HG02571 (cell line): ENCODE measurements around the gene TRRAP.
"Not testable (repeated sequence)": the region's sequence is repeated elsewhere in the genome, so short reads cannot be mapped to it uniquely, and the experiment has no call there.

Source experiments
- ATAC-seq: cut with Tn5 transposase; IDR thresholded peaks from one replicate; pipeline ENCODE4 v1.9.1; 2021; ENCODE audit warnings: mild to moderate bottlenecking, moderate library complexity; ENCODE audit not compliant: unreplicated experiment

Gene TRRAP

GRCh38 chr7:98878365-98879197, at the start of gene TRRAP:
Gene TRRAP, plus strand, starts transcription at chr7:98878532. Its CDS starts 2,619 bp downstream, at chr7:98881151.
- peak; percentile 64 for ATAC-seq

DNA sequence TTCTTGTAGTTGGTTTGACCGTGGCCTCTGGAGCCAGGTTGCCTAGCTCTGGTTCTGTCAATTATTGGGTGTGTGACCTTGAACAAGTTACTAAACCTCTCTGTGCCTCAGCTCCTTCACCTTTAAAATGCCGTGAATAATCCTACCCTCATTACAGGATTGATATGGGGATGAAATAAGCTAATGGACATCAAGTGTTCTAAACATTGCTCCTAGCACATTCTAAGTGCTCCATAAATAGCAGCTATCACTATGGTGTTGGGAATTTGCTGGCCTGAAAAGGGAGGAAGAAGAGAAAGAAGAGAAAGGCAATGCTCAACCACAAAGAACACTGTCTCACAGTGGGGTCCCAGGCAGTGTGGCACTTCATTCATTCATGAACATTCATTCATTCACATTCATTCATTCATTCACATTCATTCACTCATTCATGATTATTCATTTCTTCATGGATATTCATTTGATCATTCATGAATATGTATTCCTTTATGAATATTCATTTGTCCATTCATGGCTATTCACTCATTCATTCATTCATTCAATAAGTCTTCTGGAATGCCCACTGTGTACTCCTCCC, 47.3 kb upstream of the TRRAP start:
- no peak for ATAC-seq

DNA sequence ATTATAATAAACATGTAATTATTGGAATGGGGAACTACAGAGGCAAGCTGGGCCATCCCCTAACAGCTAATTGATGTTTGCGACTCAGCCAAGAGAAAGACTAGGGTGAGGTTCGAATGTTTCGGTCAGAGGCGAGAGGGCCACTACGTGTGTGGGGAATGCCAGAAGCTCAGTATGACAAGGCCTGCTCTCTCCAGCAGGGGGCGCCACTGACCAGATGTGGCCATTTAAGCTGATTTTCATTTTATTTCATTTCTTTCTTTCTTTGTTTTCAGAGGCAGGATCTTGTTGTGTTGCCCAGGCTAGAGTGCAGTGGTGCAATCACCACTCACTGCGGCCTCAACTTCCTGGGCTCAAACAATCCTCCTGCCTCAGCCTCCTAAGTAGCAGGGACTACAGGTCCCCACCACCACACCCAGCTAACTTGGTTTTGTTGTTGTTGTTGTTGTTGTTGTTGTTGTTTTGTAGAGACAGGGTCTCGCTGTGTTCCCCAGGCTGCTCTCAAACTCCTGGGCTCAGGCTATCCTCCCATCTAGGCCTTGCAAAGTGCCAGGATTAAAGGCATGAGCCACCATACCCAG, 46.6 kb upstream of the TRRAP start:
- ATAC-seq: no peak

DNA sequence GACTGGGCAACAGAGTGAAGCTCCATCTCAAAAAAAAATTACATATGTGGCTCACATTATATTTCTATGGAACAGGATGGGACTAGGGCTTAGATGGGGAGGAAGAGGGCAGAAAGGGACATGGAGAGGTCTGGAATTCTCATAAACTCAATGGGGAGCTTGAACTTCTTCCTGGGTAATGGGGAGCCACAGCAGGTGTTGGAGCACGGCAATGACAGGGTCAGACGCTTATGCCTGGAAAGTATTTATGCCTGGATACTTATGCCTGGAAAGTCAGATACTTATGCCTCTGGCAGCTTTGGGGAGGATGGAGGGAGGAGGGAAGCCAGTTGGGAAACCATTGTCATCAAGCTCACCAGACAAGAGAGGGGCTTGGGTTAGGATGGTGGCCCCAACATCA, 45.3 kb upstream of the TRRAP start:
- no peak for ATAC-seq

DNA sequence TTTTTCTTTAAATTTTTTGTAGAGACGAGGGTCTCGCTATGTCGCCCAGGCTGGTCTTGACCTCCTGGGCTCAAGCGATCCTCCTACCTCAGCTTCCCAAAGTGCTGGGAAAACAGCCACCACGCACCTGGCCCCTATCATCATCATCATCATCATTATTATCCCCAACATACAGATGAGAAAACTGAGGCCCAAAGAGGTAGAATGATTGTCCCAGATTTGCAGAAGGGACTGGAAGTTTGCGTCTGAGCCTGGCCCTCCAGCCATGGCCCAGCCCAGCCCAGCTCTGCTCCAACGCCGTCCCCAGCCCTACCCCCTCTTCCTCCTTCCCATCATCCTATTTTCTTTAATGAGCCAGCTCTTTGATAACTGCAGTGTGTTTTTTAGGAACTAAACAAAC, 43.4 kb upstream of the TRRAP start:
- ATAC-seq: no peak

GRCh38 chr7:98836811-98837629, 41.3 kb upstream of the TRRAP start:
- ATAC-seq: no peak

DNA sequence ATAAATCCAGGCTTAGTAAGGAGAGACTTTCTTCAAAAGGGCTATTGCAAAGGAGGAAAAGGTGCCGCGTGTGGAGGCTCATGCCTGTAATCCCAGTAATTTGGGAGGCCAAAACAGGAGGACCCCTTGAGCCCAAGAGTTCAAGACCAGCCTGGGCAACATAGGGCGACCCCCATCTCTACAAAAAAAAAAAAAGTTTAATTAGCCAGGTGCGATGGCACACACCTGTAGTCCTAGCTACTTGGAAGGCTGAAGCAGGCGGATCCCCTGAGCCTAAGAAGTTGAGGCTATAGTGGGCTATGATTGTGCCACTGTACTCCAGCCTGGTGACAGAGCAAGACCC, 40.7 kb upstream of the TRRAP start:
- ATAC-seq: no peak

GRCh38 chr7:98840096-98840495, 38.2 kb upstream of the TRRAP start:
- ATAC-seq: no peak

DNA sequence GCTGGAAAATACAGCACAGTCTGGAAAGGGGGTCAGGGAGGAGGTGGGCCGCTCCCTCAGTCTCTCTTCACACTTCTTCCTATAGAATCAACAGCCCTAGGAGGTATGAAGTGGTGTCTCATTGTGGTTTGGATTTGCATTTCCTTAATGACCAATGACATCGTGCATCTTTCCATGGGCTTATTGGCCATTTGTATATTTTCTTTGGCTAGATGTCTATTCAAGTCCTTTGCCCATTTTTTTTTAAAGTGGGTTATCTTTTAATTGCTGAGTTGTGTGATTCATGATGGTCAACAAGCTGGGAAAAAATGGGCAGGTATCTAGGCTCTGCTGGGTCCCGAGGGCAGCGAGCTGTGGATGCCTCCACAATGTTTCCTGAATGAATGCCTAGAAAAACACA, 37.6 kb upstream of the TRRAP start:
- ATAC-seq: no peak

GRCh38 chr7:98841179-98841997, 36.9 kb upstream of the TRRAP start:
- ATAC-seq: no peak

DNA sequence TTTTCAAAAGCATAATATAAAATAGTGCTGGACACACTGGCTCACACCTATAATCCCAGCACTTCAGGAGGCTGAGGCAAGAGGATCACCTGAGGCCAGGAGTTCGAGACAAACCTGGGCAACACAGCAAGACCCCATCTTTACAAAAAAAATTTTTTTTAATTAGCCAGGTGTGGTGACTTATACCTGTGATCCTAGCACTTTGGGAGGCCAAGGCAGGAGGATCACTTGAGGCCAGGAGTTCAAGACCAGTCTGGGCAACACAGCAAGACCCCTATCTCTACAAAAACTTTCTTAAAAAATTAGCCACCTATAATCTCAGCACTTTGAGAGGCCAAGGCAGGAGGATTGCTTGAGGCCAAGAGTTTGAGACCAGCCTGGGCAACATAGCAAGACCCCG, 35.8 kb upstream of the TRRAP start:
- ATAC-seq: not testable (repeated sequence)

DNA sequence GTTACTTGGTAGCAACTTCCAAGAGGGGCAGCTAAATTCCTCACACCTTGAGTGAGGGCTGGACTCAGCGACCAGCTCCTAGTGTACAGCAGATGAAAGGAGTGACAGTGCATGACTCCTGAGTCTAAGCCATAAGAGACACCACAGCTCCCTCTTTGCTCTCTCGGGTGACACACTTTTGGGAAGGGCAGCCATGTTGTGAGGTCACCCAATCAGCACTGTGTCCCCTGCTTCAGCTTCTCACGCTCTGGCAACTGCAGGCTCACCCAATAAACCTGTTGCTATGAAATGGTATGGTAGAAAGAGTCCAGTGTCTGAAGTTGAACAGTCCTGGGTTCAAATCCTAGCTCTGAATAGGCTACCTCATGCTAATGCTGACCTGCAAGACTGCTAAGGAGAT, 29.4 kb upstream of the TRRAP start:
- no peak for ATAC-seq

GRCh38 chr7:98852826-98853225, 25.5 kb upstream of the TRRAP start:
- no peak for ATAC-seq

DNA sequence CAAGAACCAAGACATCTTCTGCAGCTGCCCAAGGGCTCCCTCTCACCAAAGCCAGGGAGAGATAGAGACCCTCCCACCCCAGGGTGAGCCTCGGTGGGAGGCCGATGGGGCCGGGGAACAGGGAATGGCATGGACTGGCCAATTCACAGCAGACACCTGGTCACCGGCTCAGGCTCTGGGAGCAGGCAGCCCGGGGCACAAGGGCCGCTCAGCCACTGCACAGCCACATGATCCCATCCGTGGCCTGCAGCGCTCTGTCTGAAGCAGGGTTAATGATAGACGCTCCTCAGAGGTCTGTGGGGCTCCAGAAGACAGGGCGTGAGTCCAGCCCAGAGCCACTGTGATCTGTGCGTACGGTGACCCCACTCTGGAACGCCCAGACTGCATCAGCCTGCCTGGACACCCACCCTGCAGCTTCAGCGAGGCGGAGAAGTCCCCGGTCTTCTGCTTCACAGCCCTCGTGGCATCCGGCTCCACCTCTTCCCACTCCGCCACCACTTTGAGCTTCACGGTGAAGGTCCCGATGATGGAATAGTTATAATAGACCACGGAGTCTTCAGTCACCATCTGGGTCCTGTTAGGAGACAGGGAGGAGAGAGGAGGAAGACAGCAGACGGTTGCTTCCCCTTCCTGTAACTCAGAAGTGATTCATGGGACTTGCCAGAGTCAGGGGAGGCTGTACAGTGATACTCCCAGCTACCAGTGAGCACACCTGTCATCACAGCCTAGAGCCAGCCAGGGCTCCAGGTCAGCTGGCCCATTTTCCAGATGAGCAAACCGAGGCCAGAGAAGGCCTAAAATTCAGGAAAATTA, 22.5 kb upstream of the TRRAP start:
- ATAC-seq: no peak

DNA sequence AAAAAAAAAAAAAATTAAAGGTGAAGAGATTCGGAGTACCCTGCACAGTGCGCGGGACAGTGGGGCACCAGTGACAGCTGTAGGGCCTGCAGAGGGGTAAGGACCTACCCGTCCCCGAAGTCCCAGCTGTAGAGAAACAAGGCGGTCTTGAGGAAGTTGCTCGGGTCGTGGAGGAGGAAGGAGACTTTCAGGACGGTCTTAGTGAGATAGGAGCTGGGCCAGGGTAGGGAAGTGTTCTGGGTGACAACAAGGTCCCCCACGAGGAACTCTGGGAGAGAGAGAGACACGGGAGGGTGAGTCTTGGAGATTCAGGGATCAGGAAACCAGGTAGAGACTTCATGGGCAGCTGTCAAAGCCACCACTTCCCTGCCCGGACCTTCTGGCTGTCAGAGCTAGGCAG, 18.3 kb upstream of the TRRAP start:
- no peak for ATAC-seq

DNA sequence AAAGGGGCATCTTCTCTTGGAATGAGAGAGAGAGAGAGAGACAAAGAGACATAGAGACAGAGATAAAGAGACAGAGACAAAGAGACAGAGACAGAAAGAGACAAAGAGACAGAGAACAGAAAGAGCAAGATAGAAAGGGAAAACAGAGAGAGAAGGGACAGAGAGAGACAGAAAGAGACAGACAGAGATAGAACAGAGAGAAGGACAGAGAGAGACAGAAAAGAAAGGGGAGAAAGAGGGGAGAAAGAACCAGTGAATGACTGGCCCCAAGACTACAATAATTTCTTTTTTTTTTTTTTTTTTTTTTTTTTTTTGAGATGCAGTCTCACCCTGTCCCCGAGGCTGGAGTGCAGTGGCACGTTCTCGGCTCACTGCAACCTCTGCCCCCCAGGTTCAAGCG, 16.1 kb upstream of the TRRAP start:
- no peak for ATAC-seq

DNA sequence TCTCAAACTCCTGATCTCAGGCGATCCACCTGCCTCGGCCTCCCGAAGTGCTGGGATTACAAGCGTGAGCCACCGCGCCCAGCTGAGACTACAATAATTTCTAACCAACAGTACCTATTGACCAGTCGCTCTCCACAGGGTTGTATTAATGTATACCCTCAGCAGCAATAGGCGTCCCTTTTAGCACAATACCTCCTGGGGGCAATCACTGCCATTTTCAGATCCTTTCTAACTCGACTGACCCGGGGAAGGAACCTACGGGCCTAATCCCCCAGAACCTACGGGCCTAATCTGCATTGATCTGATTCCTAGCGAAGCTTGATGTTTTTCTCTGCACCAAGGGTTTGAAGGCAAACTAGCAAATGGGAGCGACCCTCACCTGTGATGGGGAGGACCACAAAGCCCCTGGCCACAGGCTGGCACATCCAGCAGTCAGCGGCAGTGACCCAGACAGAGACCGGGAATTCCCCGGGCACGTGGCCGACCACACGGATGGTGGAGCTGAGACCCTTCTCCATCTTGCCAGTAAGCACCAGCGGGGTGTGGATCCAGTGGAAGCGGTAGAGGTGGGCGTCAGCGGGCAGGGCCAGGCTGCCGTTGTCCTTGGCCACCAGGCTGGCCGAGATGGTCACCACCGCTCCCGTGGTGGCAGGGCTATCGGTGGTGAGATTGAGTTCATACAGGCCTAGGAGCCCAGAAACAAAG, 15.5 kb upstream of the TRRAP start:
- ATAC-seq: no peak

- ATAC-seq: no peak
Observed at GRCh38 chr7:98863601-98864000, 14.7 kb upstream of the TRRAP start.

DNA sequence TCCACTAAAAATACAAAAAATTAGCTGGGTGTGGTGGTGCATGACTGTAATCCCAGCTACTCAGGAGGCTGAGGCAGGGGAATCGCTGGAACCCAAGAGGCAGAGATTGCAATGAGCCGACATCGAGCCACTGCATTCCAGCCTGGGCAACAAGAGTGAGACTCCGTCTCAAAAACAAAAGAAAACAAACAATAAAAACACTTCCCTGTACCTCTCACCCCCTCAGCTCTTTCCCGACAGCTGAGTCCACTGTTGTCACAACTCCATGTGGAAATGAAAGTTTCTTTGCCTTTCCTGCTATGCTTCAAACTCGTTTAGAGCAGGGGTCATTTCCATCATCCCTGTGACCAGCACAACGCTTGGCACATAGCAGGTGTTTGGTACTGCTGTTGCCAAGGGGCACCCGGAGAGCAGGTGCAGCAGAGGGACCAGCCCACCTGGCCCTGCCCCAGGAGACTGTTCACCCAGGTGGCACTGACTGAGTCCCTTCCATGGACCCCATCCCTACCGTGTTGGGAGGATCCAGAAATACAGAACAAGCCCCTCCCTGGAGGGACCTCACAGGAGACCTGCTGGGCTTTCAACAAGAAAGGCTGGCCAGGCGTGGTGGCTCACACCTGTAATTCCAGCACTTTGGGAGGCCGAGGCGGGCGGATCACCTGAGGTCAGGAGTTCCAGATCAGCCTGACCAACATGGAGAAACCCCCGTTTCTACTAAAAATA, 13.4 kb upstream of the TRRAP start:
- ATAC-seq: no peak
